Endothelial cell of umbilical vein (primary cell): Measurements from ENCODE around the gene POSTN. TPM values are rescaled to one million over a fixed set of nuclear protein-coding genes. Genes with fewer than 3 reads are reported as not detected.

ENCODE experiments used
- BruUV-seq: library from RNA; stranded (reverse); fragments of 400-500 nt; replicated peaks from 2 replicates; lab custom pipeline; 2021; lab: Mats Ljungman, UMichigan
- CTCF ChIA-PET: fragments of 300-600, 350-600 bp; sonication (Branson Sonifier 250); formaldehyde crosslinking; loops from one replicate; lab custom pipeline; 2021; ENCODE audit warnings: antibody characterized with exemption, inconsistent platforms; lab: Charles Lee
- POLR2A ChIA-PET: fragments of 300-600, 350-600 bp; sonication (Branson Sonifier 250); formaldehyde crosslinking; loops from one replicate; lab custom pipeline; 2021; ENCODE audit warnings: antibody characterized with exemption, inconsistent platforms; lab: Charles Lee
- DNase-seq: peaks from one replicate; pipeline ENCODE4 v3.0.0-alpha.2; 2011; ENCODE audit warnings: low read depth, low spot score
- FAIRE-seq: peaks from 2 replicates; lab custom pipeline; 2011; peaks lifted over from hg19 to GRCh38; lab: Jason Lieb, UNC
- H2AFZ ChIP-seq: 2 replicates; pipeline ENCODE4 v1.6.0; 2012; ENCODE audit warnings: low read depth, low read length, control low read depth, inconsistent platforms
- H3K27ac ChIP-seq: 2 replicates; pipeline ENCODE4 v1.5.1; 2011; ENCODE audit warnings: low read depth, mild to moderate bottlenecking, control low read depth, low read length, moderate library complexity; ENCODE audit not compliant: insufficient read depth
- H3K27me3 ChIP-seq, 2 experiments: 2 replicates each; pipeline versions ENCODE4 v1.6.0 to v1.6.1; 2011; ENCODE audit warnings: low read length in 2 of 2, mixed read lengths in 1 of 2; ENCODE audit not compliant: control insufficient read depth in 2 of 2, insufficient read depth in 2 of 2
- H3K36me3 ChIP-seq, 2 experiments: 2 replicates in 1 of 2; 3 replicates in 1 of 2; pipeline ENCODE4 v1.5.1; 2011; ENCODE audit warnings: low read length in 2 of 2, mild to moderate bottlenecking in 1 of 2, moderate library complexity in 1 of 2; ENCODE audit not compliant: control insufficient read depth in 2 of 2, insufficient read depth in 2 of 2; ENCODE audit errors: extremely low read depth in 1 of 2
- H3K4me1 ChIP-seq: 3 replicates; pipeline ENCODE4 v1.5.1; 2011; ENCODE audit warnings: mild to moderate bottlenecking, low read length; ENCODE audit not compliant: control insufficient read depth, insufficient read depth; ENCODE audit errors: extremely low read depth
- H3K4me2 ChIP-seq: 2 replicates; pipeline ENCODE4 v1.6.1; 2011; ENCODE audit warnings: low read length, control low read depth, mixed read lengths; ENCODE audit not compliant: insufficient read depth
- H3K4me3 ChIP-seq, 3 experiments: fragments of 200-600 bp in 1 of 3; sonication (generic), shearing (Covaris generic) in 1 of 3; replicated peaks in 1 of 3; 2 replicates each; pipeline ENCODE4 v1.5.1; 2011 to 2016; ENCODE audit warnings: control low read depth in 3 of 3, low read length in 3 of 3, mild to moderate bottlenecking in 2 of 3, inconsistent platforms in 1 of 3, low read depth in 1 of 3, moderate library complexity in 1 of 3; ENCODE audit not compliant: insufficient read depth in 1 of 3
- H3K79me2 ChIP-seq: 2 replicates; pipeline ENCODE4 v1.6.0; 2012; ENCODE audit warnings: low read length, inconsistent platforms; ENCODE audit not compliant: control insufficient read depth, insufficient read depth
- H3K9ac ChIP-seq: replicated peaks from 2 replicates; pipeline ENCODE3; 2011; ENCODE audit warnings: low read length, control low read depth; ENCODE audit not compliant: insufficient read depth; ENCODE audit errors: extremely low read depth
- H3K9me1 ChIP-seq: replicated peaks from 3 replicates; pipeline ENCODE4 v1.6.0; 2011; ENCODE audit warnings: mild to moderate bottlenecking, low read length; ENCODE audit not compliant: control insufficient read depth, insufficient read depth; ENCODE audit errors: extremely low read depth
- H3K9me3 ChIP-seq: replicated peaks from 2 replicates; pipeline ENCODE4 v1.5.1; 2012; ENCODE audit warnings: low read length, inconsistent platforms; ENCODE audit not compliant: control insufficient read depth, insufficient read depth
- H4K20me1 ChIP-seq: replicated peaks from 2 replicates; pipeline ENCODE3; 2011; ENCODE audit warnings: mild to moderate bottlenecking, low read length; ENCODE audit not compliant: control insufficient read depth, insufficient read depth; ENCODE audit errors: extremely low read depth
- CTCF ChIP-seq, 2 donors: IDR thresholded peaks; 1 replicate in 1 of 2; 2 replicates in 1 of 2; pipeline ENCODE4 v1.5.1; 2011; ENCODE audit warnings: low read length in 2 of 2, mild to moderate bottlenecking in 2 of 2, moderate library complexity in 2 of 2, control low read depth in 1 of 2, inconsistent platforms in 1 of 2, low read depth in 1 of 2; ENCODE audit not compliant: insufficient read depth in 1 of 2; ENCODE audit errors: extremely low read depth in 1 of 2
- EZH2 ChIP-seq: IDR thresholded peaks from 2 replicates; pipeline ENCODE4 v1.6.1; 2012; ENCODE audit warnings: borderline replicate concordance, low read depth, mild to moderate bottlenecking, moderate library complexity, low read length, inconsistent platforms; ENCODE audit not compliant: severe bottlenecking
- FOS ChIP-seq: IDR thresholded peaks from 2 replicates; pipeline ENCODE4 v1.6.1; 2011; ENCODE audit warnings: mild to moderate bottlenecking, low read length, moderate library complexity, borderline replicate concordance; ENCODE audit not compliant: insufficient read depth
- JUN ChIP-seq: IDR thresholded peaks from 2 replicates; pipeline ENCODE4 v1.6.1; 2011; ENCODE audit warnings: borderline replicate concordance, low read depth; ENCODE audit not compliant: insufficient read length, insufficient read depth
- MYC ChIP-seq: IDR thresholded peaks from one replicate; pipeline ENCODE4 v1.6.1; 2011; ENCODE audit warnings: mild to moderate bottlenecking, low read depth, low read length
- POLR2A ChIP-seq: IDR thresholded peaks from 2 replicates; pipeline ENCODE4 v1.6.1; 2012; ENCODE audit warnings: low read depth, mild to moderate bottlenecking, control low read depth, low read length
- POLR2AphosphoS5 ChIP-seq: IDR thresholded peaks from 2 replicates; pipeline ENCODE4 v1.6.1; 2012; ENCODE audit warnings: low read depth, mild to moderate bottlenecking, control low read depth, low read length, moderate library complexity; ENCODE audit not compliant: insufficient read depth
- dilution Hi-C: fragments of 300-500 bp; cut with MboI; formaldehyde crosslinking; loops from one replicate; pipeline ENCODE4 v1.15.0; 2019; ENCODE audit warnings: low sequenced_read_pairs; ENCODE audit not compliant: extremely low pct_ligation_motif_present
- intact Hi-C: fragments of 100-400 bp; cut with micrococcal nuclease; formaldehyde crosslinking; loops from one replicate; pipeline ENCODE4 v1.10.0; 2022
- polyA plus RNA-seq, 4 experiments: library from polyadenylated mRNA; depleted of rRNA in 3 of 4; stranded (reverse) in 3 of 4; unstranded in 1 of 4; fragments of >200 nt; gene quantifications; 2 replicates each; pipeline versions ENCODE4 v1.2.1 to v1.2.3, GENCODE V29; 2011 to 2012; ENCODE audit warnings: missing spikeins in 1 of 4
- total RNA-seq: library from RNA; stranded (reverse); gene quantifications from 2 replicates; pipeline ENCODE4 v1.2.3, GENCODE V29; 2021
- TF ChIP-seq, protein P1 (sequence below): IDR thresholded peaks from 2 replicates; pipeline ENCODE4 v1.6.1; 2011; ENCODE audit not compliant: insufficient read depth, insufficient read length

The POSTN gene
- total and polyA plus RNA-seq, 2 donors (not counting 3 experiments of a cell fraction or from before 2014, with no cell fraction given) = 0.29 to 0.41 TPM

DNA sequence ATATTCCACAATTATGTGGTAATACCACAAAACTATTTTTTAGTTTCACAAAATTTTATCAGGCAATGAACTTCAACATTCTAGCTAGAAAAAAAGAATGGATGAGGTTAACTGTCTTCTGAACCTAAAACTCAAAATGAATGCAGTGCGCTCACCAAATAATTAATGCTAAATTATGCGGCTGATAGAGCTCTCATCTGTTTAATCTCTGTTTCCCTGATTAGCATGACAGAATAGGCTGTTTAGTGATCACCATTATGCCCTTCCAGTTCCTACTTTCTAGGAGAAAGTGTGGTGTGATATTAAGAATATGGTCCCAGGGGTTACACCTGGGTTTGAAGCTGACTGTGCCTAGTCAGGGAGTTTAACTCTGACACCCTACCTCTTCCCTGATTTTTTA lies 42.8 kb upstream of the POSTN start:
- H3K4me3 ChIP-seq = no peak overlapping the region
- H4K20me1 ChIP-seq = no peaks in the 10 kb centered on the region
- FAIRE-seq (no peak), DNase-seq (no peak)
- H3K36me3 ChIP-seq = no peaks in the 10 kb centered on the region
- dilution Hi-C loops (no loop called here), intact Hi-C loops (loop anchor here (1.0 to 10.0 kb wide), 6 partner anchors 59 to 1273 kb away; partner anchors contain the start of gene UFM1)
- H3K27ac ChIP-seq = no peak overlapping the region
- POLR2A ChIA-PET = no interaction called here
- no peaks in the 10 kb centered on the region for H3K27me3 ChIP-seq
- H3K4me2 ChIP-seq = no peak overlapping the region
- H3K9me3 ChIP-seq = no peaks in the 10 kb centered on the region
- no peak overlapping the region for H3K9ac ChIP-seq
- no peaks in the 10 kb centered on the region for H3K4me1 ChIP-seq
- CTCF ChIA-PET = interaction anchor here (0.7 to 2.5 kb wide), 17 partner anchors 10 to 941 kb away, joined by 3 to 55 read pairs (median 6); partner anchors contain the start of gene TRPC4
- H3K9me1 ChIP-seq = no peaks in the 10 kb centered on the region
- BruUV-seq = no TSS peak
- TF ChIP-seq EZH2 (no peak), CTCF (IDR thresholded peaks at IDR 0.05; ENCODE audit: extremely low read depth in 1 of 2, insufficient read depth in 1 of 2, low read depth in 1 of 2, low read length in 2 of 2) (no peak)
- TF ChIP-seq, protein P1, sequence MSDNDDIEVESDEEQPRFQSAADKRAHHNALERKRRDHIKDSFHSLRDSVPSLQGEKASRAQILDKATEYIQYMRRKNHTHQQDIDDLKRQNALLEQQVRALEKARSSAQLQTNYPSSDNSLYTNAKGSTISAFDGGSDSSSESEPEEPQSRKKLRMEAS = no peak
- no peak overlapping the region for H2AFZ ChIP-seq
- H3K79me2 ChIP-seq = no peaks in the 10 kb centered on the region

GRCh38 chr13:37640499-37640898 lies 41.9 kb upstream of the POSTN start:
- no peak overlapping the region for H3K27ac ChIP-seq
- ChIA-PET POLR2A (no interaction called here), CTCF (interaction anchor here (0.7 to 2.5 kb wide), 45 partner anchors 9 to 1275 kb away, joined by 3 to 55 read pairs (median 4); partner anchors contain the start of genes TRPC4 and UFM1)
- no peak overlapping the region for H2AFZ ChIP-seq
- FAIRE-seq (peak; percentile 87), DNase-seq (peak; percentile 79)
- no peaks in the 10 kb centered on the region for H3K79me2 ChIP-seq
- BruUV-seq = no TSS peak
- H3K36me3 ChIP-seq = no peaks in the 10 kb centered on the region
- intact Hi-C loops (loop anchor here (1.0 to 10.0 kb wide), 8 partner anchors 60 to 1274 kb away; partner anchors contain the start of gene TRPC4), dilution Hi-C loops (no loop called here)
- no peaks in the 10 kb centered on the region for H3K9me1 ChIP-seq
- H3K27me3 ChIP-seq = no peaks in the 10 kb centered on the region
- no peaks in the 10 kb centered on the region for H4K20me1 ChIP-seq
- H3K9me3 ChIP-seq = no peaks in the 10 kb centered on the region
- H3K9ac ChIP-seq = no peak overlapping the region
- no peak overlapping the region for H3K4me3 ChIP-seq
- no peaks in the 10 kb centered on the region for H3K4me1 ChIP-seq
- TF ChIP-seq CTCF (IDR thresholded peaks at IDR 0.05; ENCODE audit: extremely low read depth in 1 of 2, insufficient read depth in 1 of 2, low read depth in 1 of 2, low read length in 2 of 2) (peak; percentile 47 to 56), POLR2A (no peak), EZH2 (no peak), POLR2AphosphoS5 (no peak), MYC (no peak), JUN (no peak), FOS (no peak)
- no peak overlapping the region for H3K4me2 ChIP-seq
